ENCODE data around the gene RASGEF1B.

Gene RASGEF1B

DNA sequence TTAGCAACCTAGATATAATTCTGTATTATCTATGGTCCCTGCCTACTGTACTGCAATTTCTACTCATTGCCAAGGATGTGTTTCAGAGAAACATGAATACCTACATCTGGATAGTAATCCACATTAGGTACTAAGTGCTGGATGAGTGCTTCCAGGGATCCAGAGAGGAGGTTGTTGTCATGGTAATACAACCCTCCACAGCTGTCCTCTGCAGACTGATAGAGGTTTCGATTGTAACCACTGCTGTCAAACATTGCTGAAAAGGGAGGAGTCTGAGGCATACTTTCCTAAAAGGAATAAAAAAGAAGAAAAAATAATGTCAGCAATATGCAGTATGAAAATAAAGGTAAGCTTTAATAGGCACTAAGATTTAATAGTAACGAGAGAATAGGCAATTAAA is 12.5 kb downstream of the RASGEF1B start:
- Histone ChIP-seq H3K36me3 (ENCODE audit: low read depth) (no peaks in the 10 kb centered on the region), H3K27me3 (ENCODE audit: insufficient read depth, poor library complexity, severe bottlenecking) (no peaks in the 10 kb centered on the region), H3K9me3 (ENCODE audit: severe bottlenecking) (no peaks in the 10 kb centered on the region), H3K27ac (ENCODE audit: poor library complexity, severe bottlenecking) (no peak overlapping the region), H3K4me3 (ENCODE audit: severe bottlenecking) (no peak overlapping the region), H3K4me1 (ENCODE audit: insufficient read depth, poor library complexity, severe bottlenecking) (peaks cover 8% of the 10 kb centered on the region)
- DNase-seq (ENCODE audit: low spot score) (no peak), ATAC-seq (ENCODE audit: low read depth) (no peak)
- no peak for TF ChIP-seq CTCF (IDR thresholded peaks at IDR 0.05; ENCODE audit: poor library complexity, severe bottlenecking)

- no peak overlapping the region for H3K27ac ChIP-seq (ENCODE audit: poor library complexity, severe bottlenecking)
- H3K27me3 ChIP-seq (ENCODE audit: insufficient read depth, poor library complexity, severe bottlenecking) = no peaks in the 10 kb centered on the region
- no peaks in the 10 kb centered on the region for H3K9me3 ChIP-seq (ENCODE audit: severe bottlenecking)
- ATAC-seq (ENCODE audit: low read depth) (no peak), DNase-seq (ENCODE audit: low spot score) (no peak)
- peaks cover 20% of the 10 kb centered on the region for H3K4me1 ChIP-seq (ENCODE audit: insufficient read depth, poor library complexity, severe bottlenecking)
- H3K36me3 ChIP-seq (ENCODE audit: low read depth) = no peaks in the 10 kb centered on the region
- no peak overlapping the region for H3K4me3 ChIP-seq (ENCODE audit: severe bottlenecking)
- no peak for TF ChIP-seq CTCF (IDR thresholded peaks at IDR 0.05; ENCODE audit: poor library complexity, severe bottlenecking)
These were observed 13.7 kb downstream of the RASGEF1B start for GRCh38 chr4:81457921-81458520.

GRCh38 chr4:81457345-81457744 is 14.4 kb downstream of the RASGEF1B start:
- Histone ChIP-seq H3K4me3 (ENCODE audit: severe bottlenecking) (no peak overlapping the region), H3K9me3 (ENCODE audit: severe bottlenecking) (no peaks in the 10 kb centered on the region), H3K4me1 (ENCODE audit: insufficient read depth, poor library complexity, severe bottlenecking) (peaks cover 27% of the 10 kb centered on the region), H3K36me3 (ENCODE audit: low read depth) (no peaks in the 10 kb centered on the region), H3K27me3 (ENCODE audit: insufficient read depth, poor library complexity, severe bottlenecking) (no peaks in the 10 kb centered on the region), H3K27ac (ENCODE audit: poor library complexity, severe bottlenecking) (no peak overlapping the region)
- DNase-seq (ENCODE audit: low spot score) (no peak), ATAC-seq (ENCODE audit: low read depth) (no peak)
- no peak for TF ChIP-seq CTCF (IDR thresholded peaks at IDR 0.05; ENCODE audit: poor library complexity, severe bottlenecking)

- no peak for TF ChIP-seq CTCF (IDR thresholded peaks at IDR 0.05; ENCODE audit: poor library complexity, severe bottlenecking)
- Histone ChIP-seq H3K27ac (ENCODE audit: poor library complexity, severe bottlenecking) (no peak overlapping the region), H3K36me3 (ENCODE audit: low read depth) (no peaks in the 10 kb centered on the region)
These were observed 15.8 kb downstream of the RASGEF1B start for GRCh38 chr4:81455897-81456296.

DNA sequence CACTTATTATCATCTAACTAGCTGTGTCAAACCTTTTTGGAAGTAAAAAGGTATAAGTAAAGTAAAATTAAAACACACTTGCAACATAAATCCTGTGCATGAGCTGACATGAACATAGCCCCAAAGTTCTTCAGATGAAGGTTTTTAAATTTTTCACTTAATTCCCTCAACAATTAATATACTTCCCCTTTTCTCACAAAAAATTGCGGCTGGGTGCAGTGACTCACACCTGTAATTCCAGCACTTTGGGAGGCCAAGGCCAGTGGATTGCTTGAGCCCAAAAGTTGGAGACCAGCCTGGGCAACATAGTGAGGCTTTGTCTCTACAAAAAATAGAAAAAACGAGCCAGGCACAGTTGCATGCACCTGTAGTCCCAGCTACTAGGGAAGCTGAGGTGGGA is 16.8 kb downstream of the RASGEF1B start:
- Histone ChIP-seq H3K27ac (ENCODE audit: poor library complexity, severe bottlenecking) (peak overlapping the region; percentile 40), H3K27me3 (ENCODE audit: insufficient read depth, poor library complexity, severe bottlenecking) (no peaks in the 10 kb centered on the region), H3K4me3 (ENCODE audit: severe bottlenecking) (no peak overlapping the region), H3K9me3 (ENCODE audit: severe bottlenecking) (no peaks in the 10 kb centered on the region), H3K4me1 (ENCODE audit: insufficient read depth, poor library complexity, severe bottlenecking) (peaks cover 30% of the 10 kb centered on the region), H3K36me3 (ENCODE audit: low read depth) (no peaks in the 10 kb centered on the region)
- DNase-seq (ENCODE audit: low spot score) (no peak), ATAC-seq (ENCODE audit: low read depth) (no peak)
- no peak for TF ChIP-seq CTCF (IDR thresholded peaks at IDR 0.05; ENCODE audit: poor library complexity, severe bottlenecking)

More at GRCh38 chr4:81455897-81456296, 15.8 kb downstream of the RASGEF1B start:
- Histone ChIP-seq H3K4me3 (ENCODE audit: severe bottlenecking) (no peak overlapping the region), H3K27me3 (ENCODE audit: insufficient read depth, poor library complexity, severe bottlenecking) (no peaks in the 10 kb centered on the region), H3K4me1 (ENCODE audit: insufficient read depth, poor library complexity, severe bottlenecking) (peaks cover 30% of the 10 kb centered on the region), H3K9me3 (ENCODE audit: severe bottlenecking) (no peaks in the 10 kb centered on the region)
- DNase-seq (ENCODE audit: low spot score) (no peak), ATAC-seq (ENCODE audit: low read depth) (no peak)

Measured in RWPE2 (cell line).